Vagina (tissue), 2 donors: Measurements from ENCODE around the gene ALDH3B2. TPM values are rescaled to one million over a fixed set of nuclear protein-coding genes. Genes with fewer than 3 reads are reported as not detected.

ENCODE experiments used
- DNase-seq, 2 donors: peaks; one replicate each; pipeline ENCODE4 v3.0.0-alpha.2; 2017; ENCODE audit errors: extremely low spot score in 2 of 2
- H3K27ac ChIP-seq: fragments of 200-600 bp; sonication (generic); one replicate; pipeline ENCODE4 v1.5.1; 2019
- H3K27me3 ChIP-seq: fragments of 200-600 bp; sonication (generic); one replicate; pipeline ENCODE4 v1.5.1; 2019
- H3K36me3 ChIP-seq, 2 donors: fragments of 200-600 bp; sonication (generic); one replicate each; pipeline ENCODE4 v1.5.1; 2017 to 2019
- H3K4me1 ChIP-seq: fragments of 200-600 bp; sonication (generic); one replicate; pipeline ENCODE4 v1.5.1; 2019
- H3K4me3 ChIP-seq, 2 donors: fragments of 200-600 bp; sonication (generic); 1 replicate in 1 of 2; 2 replicates in 1 of 2; pipeline ENCODE4 v1.5.1; 2016 to 2019
- H3K9me3 ChIP-seq: fragments of 200-600 bp; sonication (generic); one replicate; pipeline ENCODE4 v1.5.1; 2019
- POLR2A ChIP-seq, 2 donors: fragments of 450-650 bp; IDR thresholded peaks; one replicate each; pipeline ENCODE4 v1.6.1; 2017; ENCODE audit warnings: antibody characterized with exemption in 2 of 2, mild to moderate bottlenecking in 2 of 2, moderate library complexity in 2 of 2
- POLR2AphosphoS5 ChIP-seq, 2 donors: sonication (generic); formaldehyde crosslinking; IDR thresholded peaks; one replicate each; pipeline ENCODE4 v1.9.0; 2017; ENCODE audit warnings: antibody characterized with exemption in 2 of 2, mild to moderate bottlenecking in 2 of 2, low read depth in 1 of 2; ENCODE audit not compliant: insufficient read depth in 1 of 2
- intact Hi-C: fragments of 100-400 bp; cut with DNase I; formaldehyde crosslinking; loops from one replicate; pipeline ENCODE4 v1.15.1; 2023
- total RNA-seq: library from RNA; depleted of rRNA; stranded (reverse); fragments of >200 nt; gene quantifications from one replicate; pipeline ENCODE4 v1.2.3, GENCODE V29; 2016
- TF ChIP-seq, protein P1 (sequence below), 3 experiments: fragments of 450-650 bp in 2 of 3; fragments of 200-600 bp in 1 of 3; sonication (generic) in 1 of 3; IDR thresholded peaks; one replicate each; pipeline ENCODE4 v1.5.1; 2017 to 2019; ENCODE audit warnings: antibody characterized with exemption in 3 of 3, mild to moderate bottlenecking in 2 of 3, moderate library complexity in 2 of 3

ALDH3B2 gene
- total RNA-seq, 1 donor from 2014 or later, result 19.9 TPM

GRCh38 chr11:67644472-67645418, 29.7 kb downstream of the ALDH3B2 start:
- DNase-seq, result peak in 1 of 2 donors; percentile 93
- H3K4me1 ChIP-seq, result no peaks in the 10 kb centered on the region
- no peaks in the 10 kb centered on the region for H3K36me3 ChIP-seq
- intact Hi-C loops, result no loop called here
- H3K9me3 ChIP-seq, result no peaks in the 10 kb centered on the region
- no peak overlapping the region for H3K4me3 ChIP-seq
- no peaks in the 10 kb centered on the region for H3K27me3 ChIP-seq
- H3K27ac ChIP-seq, result no peak overlapping the region
- TF ChIP-seq, protein P1, sequence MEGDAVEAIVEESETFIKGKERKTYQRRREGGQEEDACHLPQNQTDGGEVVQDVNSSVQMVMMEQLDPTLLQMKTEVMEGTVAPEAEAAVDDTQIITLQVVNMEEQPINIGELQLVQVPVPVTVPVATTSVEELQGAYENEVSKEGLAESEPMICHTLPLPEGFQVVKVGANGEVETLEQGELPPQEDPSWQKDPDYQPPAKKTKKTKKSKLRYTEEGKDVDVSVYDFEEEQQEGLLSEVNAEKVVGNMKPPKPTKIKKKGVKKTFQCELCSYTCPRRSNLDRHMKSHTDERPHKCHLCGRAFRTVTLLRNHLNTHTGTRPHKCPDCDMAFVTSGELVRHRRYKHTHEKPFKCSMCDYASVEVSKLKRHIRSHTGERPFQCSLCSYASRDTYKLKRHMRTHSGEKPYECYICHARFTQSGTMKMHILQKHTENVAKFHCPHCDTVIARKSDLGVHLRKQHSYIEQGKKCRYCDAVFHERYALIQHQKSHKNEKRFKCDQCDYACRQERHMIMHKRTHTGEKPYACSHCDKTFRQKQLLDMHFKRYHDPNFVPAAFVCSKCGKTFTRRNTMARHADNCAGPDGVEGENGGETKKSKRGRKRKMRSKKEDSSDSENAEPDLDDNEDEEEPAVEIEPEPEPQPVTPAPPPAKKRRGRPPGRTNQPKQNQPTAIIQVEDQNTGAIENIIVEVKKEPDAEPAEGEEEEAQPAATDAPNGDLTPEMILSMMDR (IDR thresholded peaks at IDR 0.05), result no peak
- TF ChIP-seq POLR2AphosphoS5 (IDR thresholded peaks at IDR 0.05; ENCODE audit: insufficient read depth in 1 of 2, low read depth in 1 of 2), result no peak
- no peak for TF ChIP-seq POLR2A (IDR thresholded peaks at IDR 0.05)

- Histone ChIP-seq H3K27me3 (no peaks in the 10 kb centered on the region), H3K36me3 (no peaks in the 10 kb centered on the region), H3K27ac (no peak overlapping the region), H3K4me3 (no peak overlapping the region), H3K4me1 (no peaks in the 10 kb centered on the region), H3K9me3 (no peaks in the 10 kb centered on the region)
- intact Hi-C loops, result no loop called here
- TF ChIP-seq POLR2A (IDR thresholded peaks at IDR 0.05) (no peak), POLR2AphosphoS5 (IDR thresholded peaks at IDR 0.05; ENCODE audit: insufficient read depth in 1 of 2, low read depth in 1 of 2) (no peak)
- TF ChIP-seq, protein P1 (IDR thresholded peaks at IDR 0.05), result no peak
- no peak for DNase-seq
Observed at GRCh38 chr11:67644042-67644441, 30.4 kb downstream of the ALDH3B2 start.

DNA sequence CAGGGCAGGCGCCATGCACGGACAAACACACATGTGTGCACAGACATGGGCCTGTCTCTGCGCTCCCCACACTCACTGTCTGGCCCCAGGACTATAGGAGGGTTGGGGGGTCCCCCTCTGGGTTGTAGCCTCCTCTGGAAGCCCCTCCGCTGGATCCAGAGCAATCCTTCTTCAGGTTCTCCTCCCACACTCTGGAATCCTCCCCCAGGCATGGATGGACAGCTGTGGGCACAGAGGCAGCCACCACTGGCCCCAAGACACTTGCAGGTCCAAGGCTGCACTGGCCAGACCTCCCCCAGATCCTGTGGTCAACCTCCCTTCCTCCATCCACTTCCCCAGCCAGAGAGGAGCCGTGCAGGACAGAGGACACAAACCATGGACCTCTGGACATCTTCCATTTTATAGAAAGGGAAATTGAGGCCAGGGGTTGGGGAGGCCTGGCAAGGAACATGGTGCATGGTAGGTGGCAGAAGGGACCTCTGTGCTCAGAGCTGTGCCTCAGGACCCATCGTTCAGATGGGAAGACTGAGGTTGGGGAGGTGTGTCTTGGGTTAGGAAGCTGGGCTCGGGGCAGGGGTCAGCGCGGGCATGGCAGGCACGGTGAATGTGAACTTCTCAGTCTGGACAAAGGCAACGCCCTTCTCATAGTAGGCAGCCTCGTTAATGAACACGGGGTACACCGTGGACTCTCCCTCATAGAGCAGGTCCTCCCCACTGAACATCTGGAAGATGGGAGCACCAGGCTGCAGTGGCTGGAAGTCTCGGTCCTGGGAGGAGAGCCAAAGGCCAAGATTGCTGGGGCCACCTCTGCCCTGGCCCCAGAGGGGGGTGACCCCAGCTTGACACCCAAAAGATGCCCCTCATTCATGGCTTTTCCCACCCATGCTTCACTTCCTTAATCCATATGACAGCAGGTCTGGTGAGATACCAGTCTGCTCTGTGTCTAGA, 32.0 kb downstream of the ALDH3B2 start:
- intact Hi-C loops, result no loop called here
- H3K27ac ChIP-seq, result no peak overlapping the region
- no peak for TF ChIP-seq POLR2A (IDR thresholded peaks at IDR 0.05)
- TF ChIP-seq POLR2AphosphoS5 (IDR thresholded peaks at IDR 0.05; ENCODE audit: insufficient read depth in 1 of 2, low read depth in 1 of 2), result no peak
- TF ChIP-seq, protein P1 (IDR thresholded peaks at IDR 0.05), result no peak
- no peaks in the 10 kb centered on the region for H3K36me3 ChIP-seq
- H3K9me3 ChIP-seq, result no peaks in the 10 kb centered on the region
- H3K4me1 ChIP-seq, result no peaks in the 10 kb centered on the region
- DNase-seq, result no peak
- no peak overlapping the region for H3K4me3 ChIP-seq
- no peaks in the 10 kb centered on the region for H3K27me3 ChIP-seq

- DNase-seq, result peak in 1 of 2 donors; percentile 90
- H3K4me3 ChIP-seq, result no peak overlapping the region
- no peaks in the 10 kb centered on the region for H3K27me3 ChIP-seq
- no peaks in the 10 kb centered on the region for H3K4me1 ChIP-seq
- no peak overlapping the region for H3K27ac ChIP-seq
- no peaks in the 10 kb centered on the region for H3K36me3 ChIP-seq
- no peaks in the 10 kb centered on the region for H3K9me3 ChIP-seq
- intact Hi-C loops, result no loop called here
- TF ChIP-seq, protein P1 (IDR thresholded peaks at IDR 0.05), result no peak
- TF ChIP-seq POLR2AphosphoS5 (IDR thresholded peaks at IDR 0.05; ENCODE audit: insufficient read depth in 1 of 2, low read depth in 1 of 2) (no peak), POLR2A (IDR thresholded peaks at IDR 0.05) (no peak)
Observed at GRCh38 chr11:67641338-67642172, 32.9 kb downstream of the ALDH3B2 start.
